RCC 7860 (cell line): ENCODE measurements around the gene CD8B2.
A peak's percentile ranks its signal among the peaks of the same experiment; 100 is the strongest.
"Not testable (repeated sequence)": the region's sequence is repeated elsewhere in the genome, so short reads cannot be mapped to it uniquely, and the experiment has no call there.

Experiments used
- DNase-seq: peaks from one replicate; pipeline ENCODE4 v3.0.0-alpha.2; 2015; ENCODE audit warnings: low spot score
- FAIRE-seq: peaks from 2 replicates; lab custom pipeline; 2012; peaks lifted over from hg19 to GRCh38; lab: Jason Lieb, UNC

Gene CD8B2

DNA sequence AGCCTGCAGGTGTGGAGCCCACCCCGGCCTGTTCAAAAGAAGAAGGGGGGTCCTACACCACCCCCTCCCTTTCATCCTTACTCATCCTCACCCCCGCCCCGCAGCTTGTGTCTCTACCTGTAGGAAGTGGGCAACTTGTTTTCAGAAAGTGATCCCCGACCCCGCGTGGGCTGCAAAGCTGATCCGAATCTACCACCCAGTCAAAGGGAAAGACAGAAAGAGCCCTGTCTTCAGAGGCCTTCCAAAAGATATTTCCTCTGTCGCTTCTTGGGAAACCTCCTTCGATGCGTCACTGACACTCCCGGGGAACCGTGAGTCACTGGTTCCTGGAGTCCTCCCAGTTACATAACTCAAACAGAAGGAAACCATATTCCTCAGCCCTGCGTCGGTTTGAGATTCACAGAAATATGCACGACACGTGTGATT lies 24.3 kb downstream of the CD8B2 start:
- DNase-seq: not testable (repeated sequence)
- peak; percentile 66 for FAIRE-seq

DNA sequence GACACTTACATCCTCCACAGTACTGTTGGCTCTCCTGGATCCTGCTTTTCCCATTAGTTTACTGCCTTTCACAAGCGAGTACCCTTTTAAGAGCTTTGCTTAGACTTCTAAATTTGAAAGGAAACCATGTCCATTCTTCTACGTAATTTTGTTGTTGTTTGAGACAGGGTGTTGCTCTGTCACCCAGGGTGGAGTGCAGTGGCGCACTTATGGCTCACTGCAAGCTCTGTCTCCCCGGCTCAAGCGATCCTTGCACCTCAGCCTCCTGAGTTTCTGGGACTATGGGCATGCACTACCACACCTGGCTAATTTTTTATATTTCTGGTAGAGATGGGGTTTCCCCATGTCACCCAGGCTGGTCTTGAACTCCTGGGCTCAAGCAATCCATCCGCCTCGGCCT lies 24.8 kb downstream of the CD8B2 start:
- not testable (repeated sequence) for FAIRE-seq

DNA sequence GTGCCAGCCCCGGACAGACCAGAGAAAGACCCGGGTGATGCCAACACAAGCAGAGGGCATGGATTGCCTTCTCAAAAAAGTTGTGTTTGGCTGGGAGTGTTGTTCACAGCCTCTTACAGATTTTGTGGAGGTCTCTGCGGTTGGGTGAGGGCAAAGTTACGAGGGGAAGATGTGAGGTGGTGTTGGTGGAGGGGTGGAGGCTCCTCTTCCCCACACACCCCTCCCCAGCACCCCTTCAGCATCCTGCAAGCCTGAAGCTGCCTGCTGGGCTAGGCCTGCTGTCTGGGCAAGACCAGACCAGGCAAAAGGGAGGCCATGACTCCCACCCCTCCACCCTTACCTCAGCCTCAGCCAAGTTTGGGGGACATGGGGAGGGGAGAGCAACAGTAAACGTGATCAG lies 26.2 kb downstream of the CD8B2 start:
- DNase-seq, FAIRE-seq: not testable (repeated sequence)

More for the DNA sequence above, 24.8 kb downstream of the CD8B2 start:
- not testable (repeated sequence) for DNase-seq

DNA sequence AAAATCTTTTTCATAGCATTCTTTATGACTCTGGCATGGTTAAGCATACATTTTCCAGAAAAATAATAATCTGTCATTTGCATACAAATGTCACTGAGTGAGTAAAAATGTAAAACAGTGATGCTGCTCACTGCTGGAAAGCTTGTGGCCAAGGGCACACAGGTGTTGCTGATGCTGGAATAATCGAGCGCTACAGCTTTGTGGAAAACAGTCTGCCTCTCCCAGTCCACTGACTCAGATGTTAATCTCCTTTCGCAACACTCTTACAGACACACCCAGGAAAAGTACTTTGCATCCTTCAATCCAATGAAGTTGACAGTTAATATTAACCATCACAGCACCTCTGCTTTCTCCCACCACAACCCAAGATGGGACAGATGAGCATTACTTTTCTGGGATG lies 27.7 kb downstream of the CD8B2 start:
- FAIRE-seq: not testable (repeated sequence)

DNA sequence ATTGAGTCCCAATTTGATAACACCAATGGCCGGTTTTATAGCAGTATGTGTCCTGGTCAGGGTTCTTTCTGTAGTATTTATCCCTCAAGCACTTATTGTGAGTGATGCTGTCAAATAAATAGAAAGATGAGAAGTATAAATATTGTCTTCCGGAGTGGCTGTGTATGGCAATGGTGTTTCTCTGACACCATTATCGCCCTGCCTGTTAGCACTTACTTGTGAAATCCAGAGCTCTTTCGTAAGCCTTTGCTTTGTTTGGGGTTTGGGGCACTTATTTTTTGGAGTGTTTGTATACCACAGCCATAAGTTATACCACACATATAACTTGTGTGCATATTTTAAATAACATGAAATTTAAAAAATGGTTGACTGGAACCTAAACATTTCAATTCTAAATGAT lies 29.3 kb downstream of the CD8B2 start:
- no peak for FAIRE-seq

More for the DNA sequence above, 27.7 kb downstream of the CD8B2 start:
- DNase-seq: not testable (repeated sequence)

DNA sequence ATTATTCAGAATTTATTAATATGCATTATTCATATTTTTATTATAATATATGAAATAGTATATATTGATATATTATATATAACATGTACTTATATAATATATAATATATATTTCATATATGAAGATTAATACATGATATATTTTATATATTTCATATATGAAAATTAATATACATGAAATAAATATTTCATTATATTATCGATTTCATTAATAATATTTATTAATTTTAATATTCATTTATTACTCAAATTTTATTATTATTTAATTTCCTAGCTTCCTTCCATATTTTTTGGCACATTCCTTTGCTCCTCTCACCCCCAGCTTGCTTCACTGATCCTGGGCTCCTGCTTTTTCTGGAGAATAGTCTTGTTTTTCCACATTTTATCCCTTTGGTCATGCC lies 29.7 kb downstream of the CD8B2 start:
- DNase-seq (no peak), FAIRE-seq (peak; percentile 80)

More for the DNA sequence above, 29.3 kb downstream of the CD8B2 start:
- DNase-seq: no peak

DNA sequence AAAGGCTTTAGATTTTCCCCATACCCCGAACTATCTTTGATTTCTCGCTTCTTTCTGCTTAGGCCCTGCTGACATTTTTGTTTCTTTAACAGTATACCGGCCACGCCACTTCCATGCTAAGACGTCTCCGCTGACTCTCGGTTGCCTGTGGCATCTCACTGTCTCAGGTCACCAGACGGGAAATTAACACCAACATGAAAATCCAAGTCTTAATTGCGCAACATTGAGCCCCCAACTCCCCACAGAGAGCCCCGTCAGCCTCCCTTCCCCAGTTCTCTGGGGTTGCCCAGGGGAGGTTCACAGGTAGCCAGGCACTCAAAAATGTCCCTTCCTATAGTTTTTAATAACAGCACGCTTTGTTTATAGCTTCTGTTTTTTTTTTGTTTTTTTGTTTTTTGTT lies 30.2 kb downstream of the CD8B2 start:
- DNase-seq: no peak
- no peak for FAIRE-seq

DNA sequence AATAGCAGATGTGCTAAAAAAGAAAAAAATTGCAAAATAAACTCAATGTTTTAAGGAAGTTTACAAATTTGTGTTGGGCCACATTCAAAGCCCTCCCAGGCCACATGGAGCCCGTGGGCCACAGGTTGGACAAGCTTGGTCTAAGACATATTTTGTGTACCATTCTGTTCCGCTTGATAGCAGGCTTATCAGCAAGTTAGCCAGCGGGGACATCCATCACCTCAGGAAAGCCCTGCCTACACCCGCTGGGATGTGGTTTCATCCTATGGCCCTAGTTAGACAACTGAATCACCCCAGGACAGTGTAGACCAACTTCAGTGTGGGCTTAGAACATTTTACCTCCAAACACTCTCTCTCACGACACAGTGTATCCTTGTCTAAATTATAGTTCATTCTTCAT lies 32.6 kb downstream of the CD8B2 start:
- DNase-seq (no peak), FAIRE-seq (no peak)

DNA sequence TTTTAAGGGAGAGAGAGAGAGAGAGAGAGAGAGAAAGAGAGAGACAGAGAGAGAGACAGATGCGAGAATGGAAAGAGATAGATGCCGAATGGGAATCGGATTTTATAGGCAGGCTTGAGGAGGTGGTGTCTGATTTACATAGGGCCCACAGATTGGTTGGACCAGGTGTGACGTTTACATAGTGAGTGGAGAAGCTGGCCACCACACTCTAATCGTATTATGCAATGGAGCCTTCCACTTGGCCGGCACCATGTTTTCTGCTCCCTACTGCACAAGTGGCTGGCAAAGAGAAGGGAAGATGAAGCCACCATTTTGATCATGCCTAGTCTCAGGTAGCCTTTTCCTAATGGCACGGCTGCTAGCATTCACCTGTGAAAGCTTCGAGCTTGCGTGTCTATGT lies 33.9 kb downstream of the CD8B2 start:
- no peak for FAIRE-seq
- no peak for DNase-seq

DNA sequence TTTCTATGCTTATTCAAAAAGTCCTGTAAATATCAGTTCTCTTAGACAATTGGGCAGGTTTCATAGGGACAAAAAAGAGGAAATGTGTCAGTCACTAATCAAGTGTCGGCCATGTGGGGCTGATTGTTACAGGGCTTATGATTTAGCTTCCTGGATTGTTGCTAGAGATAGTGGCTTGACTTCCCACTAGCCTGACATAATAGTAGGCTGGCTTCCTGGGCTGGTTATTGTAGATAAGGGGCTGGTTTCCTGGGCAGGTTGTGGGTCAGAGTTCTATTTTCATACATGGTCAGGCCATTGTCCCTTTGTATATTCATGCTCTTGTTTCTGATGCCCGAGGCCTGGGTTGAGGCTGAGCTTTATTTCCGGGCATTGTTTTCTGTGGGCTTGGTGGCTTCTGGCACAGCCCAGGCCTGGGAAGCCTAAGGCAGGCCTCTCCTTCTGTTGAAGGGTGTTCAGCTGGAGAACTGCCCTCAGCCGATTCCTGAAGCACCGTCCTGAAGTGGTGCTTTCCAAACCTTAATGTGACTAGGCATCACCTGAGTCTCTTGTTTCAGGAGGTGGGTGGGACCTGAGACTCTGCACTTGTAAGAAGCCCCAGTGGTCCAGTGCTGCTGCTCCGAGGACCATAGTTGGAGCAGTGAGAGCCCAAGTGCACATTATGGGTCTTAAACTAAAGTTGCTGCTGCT lies 37.0 kb downstream of the CD8B2 start:
- FAIRE-seq (no peak), DNase-seq (no peak)

DNA sequence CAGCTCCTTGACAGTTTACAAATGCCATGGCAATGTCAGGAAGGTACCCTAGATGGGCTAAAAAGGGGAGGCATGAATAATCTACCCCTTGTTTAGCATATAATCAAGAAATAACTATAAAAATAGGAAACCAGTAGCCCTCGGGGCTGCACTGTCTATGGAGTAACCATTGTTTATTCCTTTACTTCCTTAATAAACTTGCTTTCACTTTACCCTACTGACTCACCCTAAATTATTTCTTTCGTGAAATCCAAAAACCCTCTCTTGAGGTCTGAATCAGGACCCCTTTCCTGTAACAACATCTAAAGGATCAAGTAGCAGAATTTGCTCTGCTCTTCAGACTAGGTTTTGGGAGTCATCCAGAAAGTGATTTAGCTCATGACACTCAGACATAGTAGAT lies 43.7 kb downstream of the CD8B2 start:
- FAIRE-seq (no peak), DNase-seq (no peak)

DNA sequence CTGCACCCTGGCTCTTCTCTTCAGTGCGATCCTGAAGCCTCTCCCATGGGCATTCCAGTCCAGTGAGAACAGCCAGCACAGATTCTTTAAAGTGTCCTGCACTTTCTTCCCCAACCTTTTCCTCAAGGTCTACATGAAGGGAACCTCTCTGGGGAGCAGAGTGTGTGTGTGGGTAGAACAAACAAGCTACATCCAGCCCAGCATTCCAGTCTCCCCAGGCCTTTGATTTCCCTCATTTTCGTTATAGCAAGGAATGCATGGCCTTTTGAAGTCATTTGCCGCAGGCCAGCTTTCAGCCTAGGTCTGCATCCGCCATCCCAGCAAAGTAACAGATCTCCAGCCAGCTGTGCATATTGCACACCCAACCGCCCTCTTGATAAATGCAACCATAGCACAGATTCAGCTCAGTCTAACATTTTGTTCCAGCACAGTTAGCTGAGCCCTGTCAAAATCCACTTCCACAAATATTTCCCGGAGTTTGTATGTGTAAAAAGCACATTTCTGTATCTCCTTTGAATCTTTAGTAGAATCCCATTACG lies 44.6 kb downstream of the CD8B2 start:
- DNase-seq: no peak
- no peak for FAIRE-seq

DNA sequence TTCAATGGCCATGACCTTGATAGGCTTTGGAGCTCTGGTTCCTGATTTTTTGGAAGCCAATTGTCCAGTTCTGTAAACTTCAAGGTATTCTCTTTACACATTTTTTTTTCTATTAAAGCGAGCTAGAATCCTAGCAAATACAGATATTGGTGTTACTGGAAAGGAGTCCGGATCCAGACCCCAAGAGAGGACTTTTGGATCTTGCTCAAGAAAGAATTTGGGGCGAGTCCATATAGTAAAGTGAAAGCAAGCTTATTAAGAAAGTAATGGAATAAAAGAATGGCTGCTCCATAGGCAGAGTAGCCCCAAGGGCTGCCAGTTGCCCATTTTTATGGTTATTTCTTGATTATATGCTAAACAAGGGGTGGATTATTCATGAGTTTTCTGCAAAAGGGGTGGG lies 45.1 kb downstream of the CD8B2 start:
- FAIRE-seq (no peak), DNase-seq (no peak)

DNA sequence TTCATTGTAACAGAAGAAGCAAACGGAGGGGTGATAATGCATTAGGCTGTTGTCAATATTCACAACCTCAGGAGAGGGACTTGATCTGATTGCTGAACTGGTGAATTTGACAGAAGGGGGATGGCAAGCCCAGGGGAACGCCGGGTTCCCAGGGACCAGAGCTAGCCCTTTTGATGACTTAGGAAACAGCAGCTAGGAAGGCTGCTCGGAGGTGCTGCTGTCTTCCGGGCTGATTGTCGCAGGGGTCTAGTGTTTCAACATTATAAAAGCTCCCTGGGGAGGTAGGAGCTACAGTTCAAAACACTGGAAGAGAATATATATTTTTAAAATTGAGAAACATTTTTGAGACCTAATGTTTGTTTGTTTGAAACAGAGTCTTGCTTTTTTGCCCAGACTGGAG lies 47.3 kb downstream of the CD8B2 start:
- no peak for DNase-seq
- no peak for FAIRE-seq

DNA sequence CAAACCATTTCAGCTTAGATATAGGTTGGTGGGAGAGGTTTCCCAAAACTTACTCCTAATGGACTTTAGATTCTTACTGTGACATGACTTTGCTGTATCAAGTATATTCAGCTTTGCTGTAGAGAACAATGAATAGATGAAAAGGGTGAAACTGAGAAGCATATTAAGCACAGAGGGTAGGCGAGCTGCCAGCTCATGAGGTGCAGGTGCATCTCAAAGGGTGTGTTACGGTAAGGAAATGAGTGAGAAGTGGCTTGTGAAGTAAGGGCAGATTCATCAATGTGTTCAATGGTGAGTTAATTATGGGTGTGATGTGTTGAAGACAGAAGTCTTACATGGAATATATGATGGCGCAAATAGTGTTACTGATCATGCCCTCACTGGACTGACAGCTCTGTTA lies 49.3 kb downstream of the CD8B2 start:
- FAIRE-seq: no peak
- DNase-seq: no peak

DNA sequence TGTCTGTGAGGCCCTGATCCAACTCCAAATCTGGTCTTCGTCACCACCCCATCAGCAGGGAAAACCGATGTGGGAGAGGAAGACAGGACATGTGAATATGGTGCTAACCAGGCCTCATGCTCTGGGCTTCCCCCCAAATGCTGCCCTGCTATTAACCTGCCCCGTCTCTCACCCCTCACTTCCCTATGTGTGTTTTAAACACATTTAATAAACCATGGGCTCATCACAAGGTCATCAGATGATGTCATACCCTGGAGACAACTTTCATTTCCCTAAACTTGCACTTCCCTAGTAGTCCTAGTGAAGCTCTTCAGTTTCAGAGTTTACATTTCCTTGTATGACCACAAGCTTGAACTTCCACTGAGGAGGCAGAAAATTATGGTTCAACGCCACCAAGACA lies 49.9 kb downstream of the CD8B2 start:
- FAIRE-seq: no peak

DNA sequence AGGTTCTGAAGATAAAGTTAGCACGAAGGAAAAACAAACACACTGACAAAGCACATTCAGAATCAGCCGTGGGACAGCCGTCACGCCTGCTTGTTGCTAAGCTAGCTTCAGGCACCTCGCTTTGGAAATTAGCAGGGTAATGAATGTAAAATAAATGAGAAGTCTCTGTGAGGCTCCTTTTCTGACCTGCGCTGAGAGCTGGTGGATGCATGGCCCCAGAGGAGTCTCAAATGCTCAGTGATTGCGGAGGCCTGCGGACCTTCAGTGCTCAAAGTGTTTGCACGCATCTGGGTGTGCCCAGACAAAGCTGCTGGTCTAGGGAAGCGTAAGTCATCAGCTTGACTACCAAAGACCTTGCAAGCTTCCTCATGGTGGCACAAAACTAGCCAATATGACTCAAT lies 50.6 kb downstream of the CD8B2 start:
- DNase-seq: no peak
- no peak for FAIRE-seq

More for the DNA sequence above, 49.9 kb downstream of the CD8B2 start:
- DNase-seq: no peak

DNA sequence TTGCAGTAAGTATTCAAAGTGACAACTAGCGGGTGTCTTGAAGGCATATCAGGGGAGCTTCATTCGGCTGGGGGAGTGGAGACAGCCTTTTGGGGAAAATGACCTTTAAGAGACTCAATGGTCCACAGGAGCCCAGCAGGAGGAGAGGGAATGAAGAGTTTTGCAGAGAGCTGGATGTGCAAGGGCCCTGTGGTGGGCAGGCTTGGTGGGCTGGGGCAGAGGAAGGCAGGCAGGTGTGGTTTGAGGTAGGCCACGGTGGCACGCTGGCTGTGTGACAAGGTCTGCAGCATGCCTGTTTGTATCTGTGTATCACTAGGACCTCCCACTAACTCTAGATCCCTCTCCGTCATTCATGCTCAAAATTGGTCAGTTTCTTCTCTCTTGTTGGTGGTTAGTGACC lies 53.7 kb downstream of the CD8B2 start:
- FAIRE-seq (no peak), DNase-seq (no peak)

DNA sequence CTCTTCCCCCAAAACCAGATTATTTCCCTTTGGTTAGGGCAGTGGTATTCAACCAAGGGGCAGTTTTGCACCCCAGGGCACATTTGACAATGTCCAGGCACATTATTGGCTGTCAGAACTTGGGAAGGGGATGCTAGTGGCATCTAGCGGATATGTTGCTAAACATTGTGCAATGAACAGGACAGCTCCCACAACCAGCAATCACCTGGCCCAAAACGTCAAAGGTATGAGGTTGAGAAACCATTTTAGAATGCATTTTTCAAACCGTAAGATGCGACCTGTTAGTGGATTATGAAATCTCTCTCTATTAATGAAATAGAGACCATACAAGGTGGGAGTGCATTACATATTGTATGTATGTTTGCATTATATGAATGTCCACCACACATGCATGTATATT lies 54.2 kb downstream of the CD8B2 start:
- FAIRE-seq (no peak), DNase-seq (no peak)

DNA sequence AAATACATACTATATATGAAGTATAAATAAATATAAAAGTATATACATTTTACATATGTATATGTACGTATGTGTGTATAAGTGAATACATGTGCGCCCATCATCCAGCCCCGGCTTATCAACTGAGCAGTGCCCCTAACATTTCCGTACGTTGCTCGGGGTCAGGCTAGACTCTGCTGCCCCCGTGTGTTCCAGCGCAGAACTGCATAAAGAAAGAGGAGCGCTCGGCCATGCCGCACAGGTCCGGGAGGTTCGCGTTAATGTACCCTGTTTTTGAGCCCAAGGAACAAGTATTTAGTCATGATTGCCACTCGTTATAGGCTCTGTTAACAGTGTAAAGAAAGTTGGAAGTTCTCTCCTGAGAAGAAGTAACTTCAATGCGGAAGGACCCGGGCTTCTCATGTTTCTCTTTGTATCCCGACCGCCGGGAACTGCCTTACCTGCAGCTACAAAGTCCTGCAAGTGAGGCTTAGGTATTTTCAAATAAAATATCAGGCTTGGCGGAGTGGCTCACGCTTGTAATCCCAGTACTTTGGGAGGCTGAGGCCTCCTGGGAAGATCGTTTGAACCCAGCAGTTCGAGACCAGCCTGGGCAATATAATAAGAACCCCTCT lies 55.7 kb downstream of the CD8B2 start:
- peak; percentile 31 for DNase-seq
- FAIRE-seq: no peak

DNA sequence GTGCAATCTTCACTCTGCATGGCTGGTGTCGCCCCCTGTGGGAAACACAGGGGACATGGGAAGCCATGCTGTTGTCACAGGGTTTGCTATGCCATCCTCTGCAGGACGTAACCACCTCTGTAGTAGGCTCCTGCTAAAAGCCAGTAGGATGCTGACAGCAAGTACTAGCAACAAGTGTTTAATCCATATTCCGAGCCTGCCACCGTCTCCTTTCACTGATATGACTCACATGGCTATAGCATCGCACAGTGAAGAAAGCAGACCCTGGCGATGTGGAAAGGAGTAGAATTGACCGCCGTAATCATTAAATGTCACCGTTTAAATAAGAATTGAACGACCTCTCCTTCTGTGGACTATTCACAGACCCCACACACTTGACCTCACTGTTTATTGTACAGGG lies 57.8 kb downstream of the CD8B2 start:
- FAIRE-seq (no peak), DNase-seq (no peak)

DNA sequence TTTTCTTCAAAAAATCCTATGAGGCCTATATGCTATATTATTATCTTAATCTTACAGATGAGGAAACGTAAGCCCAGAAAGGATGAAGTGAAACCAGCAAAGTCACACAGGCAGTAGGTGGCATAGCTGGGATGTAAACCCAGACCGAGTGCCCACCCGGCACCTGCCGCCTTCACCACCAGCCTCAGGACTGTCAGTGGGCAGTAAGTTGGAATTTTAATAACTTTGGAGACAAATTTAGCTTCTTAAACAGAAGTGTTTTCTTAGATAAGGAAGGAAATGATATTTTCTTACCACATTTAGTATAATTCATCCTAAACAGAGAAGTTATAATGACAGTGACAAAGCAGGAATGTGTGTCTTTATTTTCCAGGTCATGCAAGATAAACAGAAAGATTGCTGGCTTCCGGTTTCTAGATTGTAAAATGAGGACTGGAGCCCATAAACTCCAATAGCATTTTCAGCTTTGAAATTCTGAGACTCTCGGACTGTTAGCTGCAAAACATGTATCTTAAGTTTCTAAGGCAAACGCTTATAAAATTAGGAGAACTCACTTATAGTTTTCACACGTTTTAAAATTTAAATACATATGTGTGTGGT lies 59.3 kb downstream of the CD8B2 start:
- DNase-seq (no peak), FAIRE-seq (no peak)
